Body of pancreas (tissue), 4 donors: ENCODE results near the gene TOX2. TPM values are rescaled to one million over a fixed set of nuclear protein-coding genes. Genes with fewer than 3 reads are reported as not detected.

Experiments used
- ATAC-seq: fragments of 150-250 bp; one replicate; pipeline ENCODE4 v1.9.1; 2016
- DNase-seq, 4 donors: peaks; one replicate each; pipeline ENCODE4 v3.0.0-alpha.2; 2019
- H3K27ac ChIP-seq, 4 donors: fragments of 200-600 bp; sonication (generic); 1 replicate in 3 of 4; 2 replicates in 1 of 4; pipeline versions ENCODE4 v1.5.1 to v1.6.1; 2016 to 2019; ENCODE audit warnings: mild to moderate bottlenecking in 1 of 4, mixed read lengths in 1 of 4, moderate library complexity in 1 of 4
- H3K27me3 ChIP-seq, 2 donors: fragments of 200-600 bp; sonication (generic); one replicate each; pipeline ENCODE4 v1.6.0; 2016; ENCODE audit warnings: mild to moderate bottlenecking in 1 of 2
- H3K36me3 ChIP-seq, 2 donors: fragments of 200-600 bp; sonication (generic); replicated peaks in 1 of 2; 2 replicates each; pipeline ENCODE4 v1.5.1; 2016; ENCODE audit warnings: low read depth in 2 of 2; ENCODE audit not compliant: insufficient read depth in 1 of 2
- H3K4me1 ChIP-seq: fragments of 200-600 bp; sonication (generic); one replicate; pipeline ENCODE4 v1.6.0; 2016
- H3K4me3 ChIP-seq, 2 donors: fragments of 200-600 bp; sonication (generic); 1 replicate in 1 of 2; 2 replicates in 1 of 2; pipeline ENCODE4 v1.5.1; 2016 to 2019
- H3K9me3 ChIP-seq, 3 donors: fragments of 200-600 bp; sonication (generic); 1 replicate in 2 of 3; 2 replicates in 1 of 3; pipeline ENCODE4 v1.5.1; 2016
- POLR2A ChIP-seq, 3 donors: fragments of 450-650 bp; IDR thresholded peaks; one replicate each; pipeline ENCODE4 v1.6.1; 2016; ENCODE audit warnings: antibody characterized with exemption in 3 of 3, mild to moderate bottlenecking in 2 of 3
- WGBS, 2 donors: methylation state at CpG; one replicate each; pipeline ENCODE4 v1.1.5; 2017; 5-methylcytosine and 5-hydroxymethylcytosine counted together
- intact Hi-C: fragments of 100-400 bp; cut with DNase I; formaldehyde crosslinking; loops from one replicate; pipeline ENCODE4 v1.15.1; 2023
- total RNA-seq, 2 donors: library from RNA; depleted of rRNA; stranded (reverse); fragments of >200 nt; gene quantifications; one replicate each; pipeline ENCODE4 v1.1.0, GENCODE V29; 2016
- TF ChIP-seq, protein P1 (sequence below), 7 experiments: fragments of 450-650 bp in 4 of 7; fragments of 200-600 bp in 3 of 7; sonication (generic) in 3 of 7; IDR thresholded peaks; one replicate each; pipeline ENCODE4 v1.5.1; 2016 to 2019; ENCODE audit warnings: antibody characterized with exemption in 7 of 7

The TOX2 gene
- total RNA-seq, 2 donors from 2014 or later = 1.8 to 2.0 TPM

DNA sequence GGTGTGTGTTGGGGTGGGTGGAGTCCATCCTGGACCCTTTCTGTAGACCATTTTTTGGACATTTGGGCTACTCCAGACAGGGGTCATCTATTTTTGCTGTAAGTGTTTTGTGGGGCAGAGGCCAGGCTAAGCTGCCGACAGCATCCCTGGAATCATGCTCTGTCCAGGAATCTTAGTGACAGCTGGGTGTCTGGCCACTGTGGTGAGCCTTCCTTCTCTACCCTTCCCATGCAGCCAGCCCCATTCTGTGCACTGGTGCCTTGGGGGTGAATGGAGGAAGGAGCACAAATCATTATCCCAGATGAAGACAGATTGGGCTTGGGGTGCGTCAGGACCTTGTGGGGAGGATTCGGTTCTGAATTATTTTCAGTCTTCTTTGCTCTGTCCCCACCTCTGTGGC lies 20.2 kb downstream of the TOX2 start:
- Histone ChIP-seq H3K4me3 (no peak overlapping the region), H3K27me3 (no peaks in the 10 kb centered on the region), H3K9me3 (no peaks in the 10 kb centered on the region), H3K4me1 (peaks cover 14% of the 10 kb centered on the region), H3K27ac (no peak overlapping the region), H3K36me3 (no peaks in the 10 kb centered on the region)
- TF ChIP-seq POLR2A (IDR thresholded peaks at IDR 0.05) = no peak
- TF ChIP-seq, protein P1, sequence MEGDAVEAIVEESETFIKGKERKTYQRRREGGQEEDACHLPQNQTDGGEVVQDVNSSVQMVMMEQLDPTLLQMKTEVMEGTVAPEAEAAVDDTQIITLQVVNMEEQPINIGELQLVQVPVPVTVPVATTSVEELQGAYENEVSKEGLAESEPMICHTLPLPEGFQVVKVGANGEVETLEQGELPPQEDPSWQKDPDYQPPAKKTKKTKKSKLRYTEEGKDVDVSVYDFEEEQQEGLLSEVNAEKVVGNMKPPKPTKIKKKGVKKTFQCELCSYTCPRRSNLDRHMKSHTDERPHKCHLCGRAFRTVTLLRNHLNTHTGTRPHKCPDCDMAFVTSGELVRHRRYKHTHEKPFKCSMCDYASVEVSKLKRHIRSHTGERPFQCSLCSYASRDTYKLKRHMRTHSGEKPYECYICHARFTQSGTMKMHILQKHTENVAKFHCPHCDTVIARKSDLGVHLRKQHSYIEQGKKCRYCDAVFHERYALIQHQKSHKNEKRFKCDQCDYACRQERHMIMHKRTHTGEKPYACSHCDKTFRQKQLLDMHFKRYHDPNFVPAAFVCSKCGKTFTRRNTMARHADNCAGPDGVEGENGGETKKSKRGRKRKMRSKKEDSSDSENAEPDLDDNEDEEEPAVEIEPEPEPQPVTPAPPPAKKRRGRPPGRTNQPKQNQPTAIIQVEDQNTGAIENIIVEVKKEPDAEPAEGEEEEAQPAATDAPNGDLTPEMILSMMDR (IDR thresholded peaks at IDR 0.05) = no peak
- intact Hi-C loops = no loop called here
- no peak for ATAC-seq
- WGBS, 2 donors = 72 to 84% methylated on average over 2 to 3 of the region's 3 CpGs
- no peak for DNase-seq

- intact Hi-C loops = no loop called here
- H3K9me3 ChIP-seq = no peaks in the 10 kb centered on the region
- no peak overlapping the region for H3K27ac ChIP-seq
- no peaks in the 10 kb centered on the region for H3K36me3 ChIP-seq
- DNase-seq = no peak
- peaks cover 15% of the 10 kb centered on the region for H3K4me1 ChIP-seq
- no peak overlapping the region for H3K4me3 ChIP-seq
- no peak for ATAC-seq
- WGBS, 2 donors = 62 to 71% methylated on average over 4 of the region's 4 CpGs
- no peaks in the 10 kb centered on the region for H3K27me3 ChIP-seq
- TF ChIP-seq, protein P1 (IDR thresholded peaks at IDR 0.05) = no peak
- TF ChIP-seq POLR2A (IDR thresholded peaks at IDR 0.05) = no peak
Observed at GRCh38 chr20:43936104-43936770, 21.6 kb downstream of the TOX2 start.

DNA sequence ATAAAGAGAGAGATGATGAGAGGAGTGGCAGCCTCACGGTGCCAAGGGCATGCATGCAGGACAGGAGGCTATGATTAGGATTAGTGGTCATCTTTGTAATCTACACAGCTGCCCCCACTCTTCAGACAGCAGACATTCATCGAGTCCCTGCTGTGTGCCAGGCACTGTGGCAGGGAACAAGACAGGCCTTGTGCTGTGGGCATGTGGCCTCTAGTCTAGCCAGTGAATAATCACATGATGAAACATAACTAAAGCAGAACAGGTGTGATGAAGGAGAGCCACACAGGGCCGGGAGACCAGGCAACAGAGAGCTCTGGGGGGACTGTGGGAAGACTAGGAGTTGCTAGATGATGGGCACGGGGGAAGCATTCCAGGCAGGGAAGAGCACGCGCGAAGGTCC lies 22.2 kb downstream of the TOX2 start:
- intact Hi-C loops = no loop called here

DNA sequence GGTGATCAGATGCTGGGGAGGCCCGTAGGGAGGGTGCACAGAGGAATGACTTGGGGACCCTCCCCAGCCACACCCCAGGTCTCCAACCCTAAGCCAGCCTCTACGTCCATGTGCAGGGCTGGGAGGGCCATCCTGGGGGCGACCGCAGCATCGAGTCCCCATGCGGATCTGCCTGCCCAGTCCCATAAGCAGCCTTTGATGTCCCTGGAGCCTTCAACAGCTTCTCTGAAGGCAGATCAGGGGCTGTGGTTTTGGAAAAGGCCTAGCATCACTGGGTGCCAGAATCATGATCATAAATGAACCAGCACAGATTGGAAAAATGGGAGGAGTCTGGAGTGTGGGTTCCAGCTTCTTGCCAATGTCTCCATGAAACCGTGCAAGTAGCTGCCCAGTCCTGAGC lies 22.9 kb downstream of the TOX2 start:
- Histone ChIP-seq H3K36me3 (no peaks in the 10 kb centered on the region), H3K9me3 (no peaks in the 10 kb centered on the region), H3K4me1 (peaks cover 15% of the 10 kb centered on the region), H3K27ac (no peak overlapping the region), H3K27me3 (no peaks in the 10 kb centered on the region), H3K4me3 (no peak overlapping the region)
- no peak for ATAC-seq
- 78 to 80% methylated on average over 7 of the region's 7 CpGs for WGBS, 2 donors
- intact Hi-C loops = no loop called here
- no peak for TF ChIP-seq POLR2A (IDR thresholded peaks at IDR 0.05)
- TF ChIP-seq, protein P1 (IDR thresholded peaks at IDR 0.05) = no peak
- DNase-seq = no peak

More for the DNA sequence above, 22.2 kb downstream of the TOX2 start:
- ATAC-seq (no peak), DNase-seq (no peak)
- Histone ChIP-seq H3K36me3 (no peaks in the 10 kb centered on the region), H3K9me3 (no peaks in the 10 kb centered on the region), H3K27me3 (no peaks in the 10 kb centered on the region), H3K4me1 (peaks cover 15% of the 10 kb centered on the region), H3K27ac (no peak overlapping the region), H3K4me3 (no peak overlapping the region)
- WGBS, 2 donors = 73 to 78% methylated on average over 7 of the region's 7 CpGs
- TF ChIP-seq, protein P1 (IDR thresholded peaks at IDR 0.05) = no peak
- TF ChIP-seq POLR2A (IDR thresholded peaks at IDR 0.05) = no peak
